Stromal cell of bone marrow (primary cell): ENCODE measurements around the gene PTPRF.

Experiments
- DNase-seq: peaks from one replicate; pipeline ENCODE4 v3.0.0-alpha.2; 2012; ENCODE audit warnings: low read depth

PTPRF gene

GRCh38 chr1:43513471-43514173, 17.1 kb upstream of the PTPRF start:
- DNase-seq, result no peak

GRCh38 chr1:43518935-43519686, 11.6 kb upstream of the PTPRF start:
- no peak for DNase-seq

GRCh38 chr1:43520100-43520778, 10.4 kb upstream of the PTPRF start:
- DNase-seq, result no peak

- DNase-seq, result no peak
Measured at GRCh38 chr1:43521078-43521477, 9.6 kb upstream of the PTPRF start.

- DNase-seq, result no peak
Measured at GRCh38 chr1:43521756-43522155, 8.9 kb upstream of the PTPRF start.

- DNase-seq, result no peak
Measured at GRCh38 chr1:43522431-43522775, 8.3 kb upstream of the PTPRF start.

- no peak for DNase-seq
Measured at GRCh38 chr1:43522776-43523480, 7.8 kb upstream of the PTPRF start.

GRCh38 chr1:43524804-43525203, 5.9 kb upstream of the PTPRF start:
- no peak for DNase-seq

GRCh38 chr1:43526002-43526401, 4.7 kb upstream of the PTPRF start:
- no peak for DNase-seq

- no peak for DNase-seq
Measured at GRCh38 chr1:43527111-43527878, 3.4 kb upstream of the PTPRF start.

GRCh38 chr1:43529206-43529731, 1.4 kb upstream of the PTPRF start:
- peak; percentile 83 for DNase-seq

GRCh38 chr1:43531107-43531905, 623 bp downstream of the PTPRF start:
- DNase-seq, result no peak

- no peak for DNase-seq
Measured at GRCh38 chr1:43531906-43532584, 1.4 kb downstream of the PTPRF start.

GRCh38 chr1:43532716-43533115, 2.0 kb downstream of the PTPRF start:
- no peak for DNase-seq

GRCh38 chr1:43533584-43533983, 2.9 kb downstream of the PTPRF start:
- no peak for DNase-seq

- DNase-seq, result no peak
Measured at GRCh38 chr1:43534256-43534655, 3.6 kb downstream of the PTPRF start.

- no peak for DNase-seq
Measured at GRCh38 chr1:43536196-43536863, 5.6 kb downstream of the PTPRF start.

- DNase-seq, result no peak
Measured at GRCh38 chr1:43536864-43537358, 6.2 kb downstream of the PTPRF start.

- no peak for DNase-seq
Measured at GRCh38 chr1:43537423-43538142, 6.9 kb downstream of the PTPRF start.
